ENCODE data around the gene ACOT4.
"Not testable (repeated sequence)": the region's sequence is repeated elsewhere in the genome, so short reads cannot be mapped to it uniquely, and the experiment has no call there.

Gene ACOT4

DNA sequence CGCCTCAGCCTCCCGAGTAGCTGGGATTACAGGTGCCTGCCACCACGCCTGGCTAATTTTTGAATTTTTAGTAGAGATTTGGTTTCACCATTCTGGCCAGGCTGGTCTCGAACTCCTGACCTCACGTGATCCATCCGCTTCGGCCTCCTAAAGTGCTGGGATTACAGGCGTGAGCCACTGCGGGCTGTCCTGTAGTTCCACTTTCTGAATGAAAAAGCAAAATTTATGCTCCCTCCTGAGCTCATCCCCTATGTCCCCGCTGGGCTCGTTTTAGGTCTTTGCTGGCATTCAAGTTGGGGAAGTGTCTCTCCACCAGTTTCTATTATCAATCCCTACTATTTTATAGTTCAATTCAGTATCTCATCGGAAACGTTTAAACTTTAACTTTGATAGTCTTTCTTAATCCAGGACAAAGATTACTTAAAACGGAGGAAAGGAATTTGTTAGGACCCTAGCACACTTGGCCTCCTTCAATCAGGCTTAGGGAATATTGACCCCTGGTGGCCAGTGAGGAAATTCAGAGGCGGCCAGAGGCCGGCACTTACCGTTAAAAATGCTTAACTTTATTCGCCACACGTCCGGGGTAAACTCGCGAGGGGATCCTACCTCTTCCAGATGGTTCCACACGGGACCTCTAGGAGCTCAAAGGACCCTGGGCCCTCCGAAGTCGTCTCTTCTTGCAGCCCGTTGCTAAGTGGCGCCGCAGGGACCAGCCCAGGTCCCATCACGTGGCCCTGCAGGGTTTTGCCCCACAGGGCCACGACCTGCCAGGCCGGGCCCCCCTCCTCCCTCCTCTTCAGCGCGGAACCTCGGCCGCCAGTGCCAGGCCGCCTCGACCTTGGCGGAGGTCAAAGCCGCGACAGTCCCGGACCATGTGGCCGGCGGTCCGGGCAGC lies 41.7 kb downstream of the ACOT4 start:
- peak; percentile 30 for DNase-seq (ENCODE audit: low read depth)

DNA sequence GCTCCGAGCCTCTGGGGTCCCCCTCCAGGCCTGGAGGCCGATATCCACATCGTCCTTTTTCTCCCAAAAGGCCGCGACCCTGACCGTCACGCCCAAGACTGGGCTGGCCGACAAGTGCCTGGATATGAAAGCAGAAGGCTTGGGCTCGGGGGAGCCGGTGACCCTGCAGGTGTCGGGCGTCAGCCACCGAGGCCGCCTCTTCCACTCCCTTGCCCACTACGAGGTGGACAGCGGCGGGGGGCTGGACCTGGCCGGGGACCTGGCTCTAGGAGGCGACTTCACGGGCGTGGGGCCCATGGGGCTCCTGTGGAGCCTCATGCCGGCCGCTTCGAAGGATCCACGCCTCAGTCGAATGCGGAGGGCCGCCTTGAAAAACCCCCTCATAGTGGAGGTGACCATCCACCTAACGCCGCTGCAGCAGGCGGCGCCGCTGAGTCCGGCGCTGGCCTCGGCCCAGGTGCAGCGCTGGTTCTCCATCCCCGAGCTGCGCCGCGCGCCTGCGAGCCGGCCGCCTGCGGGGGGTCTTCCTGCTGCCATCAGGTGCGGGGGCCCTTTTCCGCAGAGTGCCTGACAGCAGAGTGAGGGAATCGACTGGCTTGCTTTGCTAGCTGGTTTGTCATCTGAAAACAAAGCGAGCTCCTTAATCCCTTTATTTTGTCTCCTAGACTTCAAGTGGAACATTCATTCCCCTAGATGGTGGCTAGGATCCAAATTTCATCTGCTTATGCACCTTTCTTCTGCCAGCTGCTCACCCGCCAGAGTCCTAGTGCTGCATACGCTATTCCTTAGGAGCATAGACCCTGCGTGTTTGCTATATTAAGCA lies 42.5 kb downstream of the ACOT4 start:
- no peak for DNase-seq (ENCODE audit: low read depth)

DNA sequence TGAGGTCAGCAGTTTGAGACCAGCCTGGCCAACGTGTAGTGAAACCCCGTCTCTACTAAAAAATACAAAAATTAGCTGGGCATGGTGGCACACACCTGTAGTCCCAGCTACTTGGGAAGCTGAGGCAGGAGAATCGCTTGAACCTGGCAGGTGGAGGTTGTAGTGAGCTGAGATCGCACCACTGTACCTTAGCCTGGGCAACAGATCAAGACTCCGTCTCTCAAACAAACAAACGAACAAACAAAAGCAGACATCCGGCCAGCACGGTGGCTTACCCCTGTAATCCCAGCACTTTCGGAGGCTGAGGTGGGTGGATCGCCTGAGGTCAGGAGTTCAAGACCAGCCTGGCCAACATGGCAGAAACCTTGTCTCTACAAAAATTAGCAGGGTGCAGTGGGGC lies 44.7 kb downstream of the ACOT4 start:
- DNase-seq (ENCODE audit: low read depth) = not testable (repeated sequence)

DNA sequence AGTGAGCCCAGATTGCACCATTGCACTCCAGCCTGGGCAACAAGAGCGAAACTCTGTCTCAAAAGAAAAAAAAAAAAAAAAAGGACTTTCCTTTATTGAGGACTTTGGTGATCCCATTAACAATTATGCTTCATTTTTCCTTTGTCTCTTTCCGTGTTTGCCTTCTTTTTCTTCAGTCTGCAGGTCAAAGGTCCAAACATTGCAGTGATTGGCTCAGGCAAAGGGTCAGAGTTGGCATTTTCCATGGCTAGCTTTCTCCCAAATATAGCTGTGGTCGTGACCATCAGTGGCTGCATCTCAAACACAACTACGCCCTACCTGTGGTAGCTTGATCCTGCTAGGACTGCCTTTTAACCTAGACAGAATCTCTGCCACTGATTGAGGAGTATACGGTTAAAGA lies 46.2 kb downstream of the ACOT4 start:
- DNase-seq (ENCODE audit: low read depth) = no peak

DNA sequence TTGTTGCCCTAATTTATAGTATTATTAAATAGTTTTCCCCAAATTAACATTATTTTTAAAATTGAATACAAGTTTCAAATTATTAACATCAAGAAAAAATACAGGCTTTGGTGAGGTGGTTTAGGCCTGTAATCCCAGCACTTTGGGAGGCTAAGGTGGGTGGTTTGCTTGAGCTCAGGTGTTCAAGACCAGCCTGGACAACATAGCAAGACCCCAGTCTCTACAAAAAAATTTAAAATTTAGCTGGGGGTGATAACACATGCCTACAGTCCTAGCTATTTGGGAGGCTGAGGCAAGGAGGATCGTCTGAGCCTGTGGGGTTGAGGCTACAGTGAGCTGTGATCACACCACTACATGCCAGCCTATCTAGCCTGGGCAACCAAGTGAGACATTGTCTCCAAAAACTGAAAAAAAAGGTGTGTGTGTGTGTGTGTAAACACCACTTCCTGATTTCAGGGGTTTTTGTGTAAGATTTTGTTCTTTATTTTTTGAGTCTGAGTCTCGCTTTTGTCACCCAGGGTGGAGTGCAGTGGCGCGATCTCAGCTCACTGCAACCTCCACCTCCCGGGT lies 49.2 kb downstream of the ACOT4 start:
- no peak for DNase-seq (ENCODE audit: low read depth)

DNA sequence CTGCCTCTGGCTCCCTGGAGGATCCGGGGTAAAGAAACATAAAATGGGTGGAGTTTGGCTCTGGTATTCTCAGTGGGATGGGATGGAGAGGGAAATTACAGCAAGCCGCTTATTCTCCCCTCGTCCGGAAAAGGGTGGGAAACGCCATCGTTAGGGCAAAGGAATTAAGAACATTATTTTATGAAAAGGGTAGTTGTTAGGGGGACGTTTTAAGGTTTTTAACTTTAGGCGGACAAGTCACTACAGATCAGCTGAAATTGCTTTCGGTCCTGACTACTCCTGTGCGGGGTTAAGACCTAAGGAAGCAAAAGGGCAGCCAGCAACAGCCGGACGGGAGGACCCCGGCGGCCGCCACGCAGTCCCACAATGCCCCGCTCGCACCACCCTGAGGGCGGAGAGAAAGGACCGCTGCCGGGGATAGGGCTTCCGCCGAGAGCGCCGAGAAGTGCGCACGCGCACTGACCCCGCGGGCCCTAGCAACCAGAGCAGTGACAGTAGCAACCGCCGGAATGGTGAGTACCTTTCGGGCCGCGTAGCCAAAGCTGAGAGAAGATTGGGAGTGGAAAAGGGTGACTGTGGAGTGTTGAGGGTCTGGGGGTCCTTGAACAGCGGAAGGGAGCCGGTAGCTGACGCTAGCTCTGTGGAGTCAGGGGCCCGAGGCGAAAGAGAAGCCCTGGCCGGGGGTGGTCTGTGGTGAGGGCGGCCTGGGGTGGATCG lies 53.0 kb downstream of the ACOT4 start, which contains the start of gene DNAL1:
Gene DNAL1 (plus strand): TSS at position 456 of the 717 bp plus-strand sequence. CDS start 54 bp downstream, at position 510.
- peak; percentile 75 for DNase-seq (ENCODE audit: low read depth)

DNA sequence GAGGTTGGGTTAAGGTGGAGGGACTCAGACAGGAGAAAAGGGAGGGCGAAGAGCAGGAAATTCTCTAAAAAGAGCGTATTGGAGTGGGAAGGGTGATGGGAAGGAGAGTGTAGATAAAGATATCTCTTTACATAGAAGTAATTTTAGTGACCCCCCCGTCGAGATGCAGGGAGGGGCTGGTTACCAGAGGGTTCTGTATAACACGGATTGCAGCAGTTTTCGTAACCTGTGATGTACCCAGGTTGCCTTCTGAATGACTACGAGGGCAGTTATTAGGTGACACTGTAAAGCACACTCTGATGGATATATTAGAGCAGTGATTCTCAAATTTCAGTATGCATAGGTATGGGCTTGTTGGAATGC lies 53.6 kb downstream of the ACOT4 start:
- DNase-seq (ENCODE audit: low read depth) = no peak
